Activated CD4-positive, alpha-beta memory T cell treated with anti-CD3 and anti-CD28 coated beads, Interleukin-2, amount 10 ng/mL, durations not matched to agents 7 days and 5 days (primary cell): Measurements from ENCODE around the gene METTL9. TPM values are rescaled to one million over a fixed set of nuclear protein-coding genes. Genes with fewer than 3 reads are reported as not detected.
"Not testable (repeated sequence)": the region's sequence is repeated elsewhere in the genome, so short reads cannot be mapped to it uniquely, and the experiment has no call there.

Source experiments
- CTCF ChIA-PET: fragments of 350-600 bp; sonication (Branson Sonifier 250); formaldehyde crosslinking; loops from one replicate; lab custom pipeline; 2021; ENCODE audit warnings: antibody characterized with exemption, inconsistent platforms; lab: Charles Lee
- POLR2A ChIA-PET: fragments of 350-600 bp; sonication (Branson Sonifier 250); formaldehyde crosslinking; loops from one replicate; lab custom pipeline; 2021; ENCODE audit warnings: antibody characterized with exemption; lab: Charles Lee
- DNase-seq: peaks from one replicate; pipeline ENCODE4 v3.0.0-alpha.2; 2020
- H3K27ac Mint-ChIP-seq: one replicate; pipeline ENCODE4 v1.8.0; 2021; ENCODE audit warnings: mild to moderate bottlenecking, mixed read lengths
- H3K27me3 Mint-ChIP-seq: one replicate; pipeline ENCODE4 v1.8.0; 2021; ENCODE audit warnings: mixed read lengths
- H3K36me3 Mint-ChIP-seq: one replicate; pipeline ENCODE4 v1.8.0; 2021; ENCODE audit warnings: low read depth, mixed read lengths
- H3K4me1 Mint-ChIP-seq: one replicate; pipeline ENCODE4 v1.8.0; 2021; ENCODE audit warnings: mixed read lengths
- H3K4me3 Mint-ChIP-seq: one replicate; pipeline ENCODE4 v1.8.0; 2021; ENCODE audit warnings: mild to moderate bottlenecking, mixed read lengths
- H3K9me3 Mint-ChIP-seq: one replicate; pipeline ENCODE4 v1.8.0; 2021; ENCODE audit warnings: mixed read lengths
- total RNA-seq, 2 experiments: library from RNA; stranded (reverse); gene quantifications; one replicate each; pipeline ENCODE4 v1.2.3, GENCODE V29; 2021

Gene METTL9
- total RNA-seq, 2 experiments from 2014 or later, result 84.2 to 86.1 TPM

- not testable (repeated sequence) for H3K4me3 Mint-ChIP-seq, H3K36me3 Mint-ChIP-seq, H3K4me1 Mint-ChIP-seq, H3K27me3 Mint-ChIP-seq, H3K27ac Mint-ChIP-seq, DNase-seq, H3K9me3 Mint-ChIP-seq
- ChIA-PET CTCF (interaction anchor here (0.9 to 1.8 kb wide), 2 partner anchors 9 to 76 kb away, joined by 3 read pairs; no protein-coding TSS in a partner anchor), POLR2A (interaction anchor here (0.5 to 0.6 kb wide), 2 partner anchors 1728 to 1947 kb away, joined by 3 to 4 read pairs; no protein-coding TSS in a partner anchor)
Observed at GRCh38 chr16:21564367-21564766, 35.0 kb upstream of the METTL9 start.

GRCh38 chr16:21565507-21565860 lies 33.9 kb upstream of the METTL9 start:
- H3K4me3 Mint-ChIP-seq, result no peak overlapping the region
- no peak overlapping the region for H3K27ac Mint-ChIP-seq
- peaks cover 4% of the 10 kb centered on the region for H3K4me1 Mint-ChIP-seq
- CTCF ChIA-PET, result no interaction called here
- peaks cover 3% of the 10 kb centered on the region for H3K27me3 Mint-ChIP-seq
- H3K9me3 Mint-ChIP-seq, result no peaks in the 10 kb centered on the region
- no peaks in the 10 kb centered on the region for H3K36me3 Mint-ChIP-seq
- DNase-seq, result no peak
- POLR2A ChIA-PET, result no interaction called here

GRCh38 chr16:21565861-21566669 lies 33.3 kb upstream of the METTL9 start:
- DNase-seq, result no peak
- no peak overlapping the region for H3K27ac Mint-ChIP-seq
- ChIA-PET CTCF (no interaction called here), POLR2A (no interaction called here)
- H3K36me3 Mint-ChIP-seq, result no peaks in the 10 kb centered on the region
- H3K27me3 Mint-ChIP-seq, result peaks cover 3% of the 10 kb centered on the region
- H3K9me3 Mint-ChIP-seq, result no peaks in the 10 kb centered on the region
- H3K4me1 Mint-ChIP-seq, result peaks cover 4% of the 10 kb centered on the region
- H3K4me3 Mint-ChIP-seq, result no peak overlapping the region

GRCh38 chr16:21566891-21567414 lies 32.4 kb upstream of the METTL9 start:
- H3K27ac Mint-ChIP-seq, result no peak overlapping the region
- no peaks in the 10 kb centered on the region for H3K9me3 Mint-ChIP-seq
- peaks cover 4% of the 10 kb centered on the region for H3K4me1 Mint-ChIP-seq
- peaks cover 6% of the 10 kb centered on the region for H3K27me3 Mint-ChIP-seq
- no peak overlapping the region for H3K4me3 Mint-ChIP-seq
- POLR2A ChIA-PET, result no interaction called here
- DNase-seq, result no peak
- no peaks in the 10 kb centered on the region for H3K36me3 Mint-ChIP-seq
- CTCF ChIA-PET, result interaction anchor here (1.4 kb wide), 1 partner anchor 90 kb away, joined by 3 read pairs; no protein-coding TSS in a partner anchor

- DNase-seq, H3K4me1 Mint-ChIP-seq, H3K9me3 Mint-ChIP-seq, H3K27me3 Mint-ChIP-seq, H3K36me3 Mint-ChIP-seq, H3K4me3 Mint-ChIP-seq, POLR2A ChIA-PET, H3K27ac Mint-ChIP-seq: not testable (repeated sequence)
- CTCF ChIA-PET, result interaction anchor here (0.9 to 1.4 kb wide), 2 partner anchors 11 to 90 kb away, joined by 3 read pairs; no protein-coding TSS in a partner anchor
Observed at GRCh38 chr16:21567496-21567895, 31.9 kb upstream of the METTL9 start.

GRCh38 chr16:21568502-21569189 lies 30.7 kb upstream of the METTL9 start:
- Mint-ChIP-seq H3K36me3 (no peaks in the 10 kb centered on the region), H3K9me3 (no peaks in the 10 kb centered on the region), H3K4me1 (peaks cover 4% of the 10 kb centered on the region), H3K27me3 (peaks cover 9% of the 10 kb centered on the region), H3K27ac (no peak overlapping the region), H3K4me3 (no peak overlapping the region)
- POLR2A ChIA-PET, result interaction anchor here (1.0 kb wide), 1 partner anchor 14 kb away, joined by 3 read pairs; no protein-coding TSS in a partner anchor
- CTCF ChIA-PET, result interaction anchor here (0.5 kb wide), 1 partner anchor 751 kb away, joined by 3 read pairs; no protein-coding TSS in a partner anchor
- no peak for DNase-seq

- POLR2A ChIA-PET, result no interaction called here
- H3K36me3 Mint-ChIP-seq, result no peaks in the 10 kb centered on the region
- peaks cover 4% of the 10 kb centered on the region for H3K4me1 Mint-ChIP-seq
- peaks cover 9% of the 10 kb centered on the region for H3K27me3 Mint-ChIP-seq
- no peaks in the 10 kb centered on the region for H3K9me3 Mint-ChIP-seq
- no peak for DNase-seq
- H3K27ac Mint-ChIP-seq, result no peak overlapping the region
- no peak overlapping the region for H3K4me3 Mint-ChIP-seq
- CTCF ChIA-PET, result interaction anchor here (1.2 kb wide), 1 partner anchor 11 kb away, joined by 3 read pairs; no protein-coding TSS in a partner anchor
Observed at GRCh38 chr16:21570676-21571017, 28.7 kb upstream of the METTL9 start.

GRCh38 chr16:21573506-21573905 lies 25.9 kb upstream of the METTL9 start:
- H3K4me3 Mint-ChIP-seq, H3K4me1 Mint-ChIP-seq, POLR2A ChIA-PET, H3K36me3 Mint-ChIP-seq, H3K27ac Mint-ChIP-seq, CTCF ChIA-PET, DNase-seq, H3K9me3 Mint-ChIP-seq: not testable (repeated sequence)
- H3K27me3 Mint-ChIP-seq, result peaks cover 13% of the 10 kb centered on the region

- Mint-ChIP-seq H3K27me3 (peaks cover 17% of the 10 kb centered on the region), H3K4me1 (no peaks in the 10 kb centered on the region), H3K27ac (no peak overlapping the region), H3K36me3 (no peaks in the 10 kb centered on the region), H3K9me3 (no peaks in the 10 kb centered on the region), H3K4me3 (no peak overlapping the region)
- no peak for DNase-seq
- ChIA-PET CTCF (no interaction called here), POLR2A (no interaction called here)
Observed at GRCh38 chr16:21574372-21574771, 25.0 kb upstream of the METTL9 start.

GRCh38 chr16:21576323-21576722 lies 23.1 kb upstream of the METTL9 start:
- H3K36me3 Mint-ChIP-seq, POLR2A ChIA-PET, DNase-seq, H3K27ac Mint-ChIP-seq, H3K9me3 Mint-ChIP-seq, CTCF ChIA-PET, H3K4me3 Mint-ChIP-seq, H3K4me1 Mint-ChIP-seq: not testable (repeated sequence)
- H3K27me3 Mint-ChIP-seq, result peaks cover 18% of the 10 kb centered on the region

- POLR2A ChIA-PET, H3K36me3 Mint-ChIP-seq, H3K4me3 Mint-ChIP-seq, H3K27ac Mint-ChIP-seq, DNase-seq, CTCF ChIA-PET, H3K9me3 Mint-ChIP-seq, H3K4me1 Mint-ChIP-seq: not testable (repeated sequence)
- peaks cover 13% of the 10 kb centered on the region for H3K27me3 Mint-ChIP-seq
Observed at GRCh38 chr16:21577487-21577886, 21.9 kb upstream of the METTL9 start.

- H3K27ac Mint-ChIP-seq, CTCF ChIA-PET, H3K36me3 Mint-ChIP-seq, H3K9me3 Mint-ChIP-seq, H3K4me1 Mint-ChIP-seq, POLR2A ChIA-PET, H3K4me3 Mint-ChIP-seq, DNase-seq: not testable (repeated sequence)
- H3K27me3 Mint-ChIP-seq, result peaks cover 12% of the 10 kb centered on the region
Observed at GRCh38 chr16:21578311-21578710, 21.1 kb upstream of the METTL9 start.

- H3K36me3 Mint-ChIP-seq, H3K9me3 Mint-ChIP-seq, H3K4me3 Mint-ChIP-seq, H3K27ac Mint-ChIP-seq, H3K4me1 Mint-ChIP-seq, POLR2A ChIA-PET, DNase-seq: not testable (repeated sequence)
- H3K27me3 Mint-ChIP-seq, result peaks cover 12% of the 10 kb centered on the region
- CTCF ChIA-PET, result interaction anchor here (0.8 kb wide), 1 partner anchor 59 kb away, joined by 3 read pairs; no protein-coding TSS in a partner anchor
Observed at GRCh38 chr16:21580131-21580530, 19.2 kb upstream of the METTL9 start.
